OCI-LY3 (cell line): Measurements from ENCODE around the gene RPS10.

Source experiments
- H2AFZ ChIP-seq: fragments of 200-600, 300-600 bp; shearing (Covaris generic); 2 replicates; pipeline ENCODE4 v1.6.0; 2014; ENCODE audit warnings: antibody characterized with exemption, low read depth, low read length
- H3K27ac ChIP-seq: fragments of 200-600, 300-600 bp; sonication (generic); 2 replicates; pipeline ENCODE4 v1.5.1; 2014; ENCODE audit warnings: mild to moderate bottlenecking, low read length, moderate library complexity, mixed read lengths
- H3K27me3 ChIP-seq: fragments of 200-600, 300-600 bp; sonication (generic); 2 replicates; pipeline ENCODE4 v1.6.1; 2014; ENCODE audit warnings: low read depth, low read length, mixed read lengths
- H3K36me3 ChIP-seq: fragments of 200-600, 300-600 bp; sonication (generic); replicated peaks from 2 replicates; pipeline ENCODE3; 2014; ENCODE audit warnings: low read depth, low read length, mixed read lengths
- H3K4me1 ChIP-seq: fragments of 300-600, 200-600 bp; sonication (generic); 2 replicates; pipeline ENCODE4 v1.6.1; 2014; ENCODE audit warnings: low read length, mixed read lengths
- H3K4me2 ChIP-seq: fragments of 200-600, 300-600 bp; sonication (generic); 2 replicates; pipeline ENCODE4 v1.6.1; 2014; ENCODE audit warnings: low read length, mixed read lengths
- H3K4me3 ChIP-seq: fragments of 300-600, 200-600 bp; sonication (generic); 2 replicates; pipeline ENCODE4 v1.5.1; 2014; ENCODE audit warnings: antibody characterized with exemption, mild to moderate bottlenecking, low read length, moderate library complexity
- H3K79me2 ChIP-seq: fragments of 300-600, 200-600 bp; shearing (Covaris generic); 2 replicates; pipeline ENCODE4 v1.6.1; 2014; ENCODE audit warnings: mild to moderate bottlenecking, low read length, mixed read lengths
- H3K9ac ChIP-seq: fragments of 300-600, 200-600 bp; shearing (Covaris generic); 2 replicates; pipeline ENCODE4 v1.6.0; 2014; ENCODE audit warnings: mild to moderate bottlenecking, low read length, moderate library complexity
- H3K9me3 ChIP-seq: fragments of 200-600, 300-600 bp; shearing (Covaris generic); 2 replicates; pipeline ENCODE4 v1.6.1; 2014; ENCODE audit warnings: low read length, mixed read lengths; ENCODE audit not compliant: insufficient read depth
- H4K20me1 ChIP-seq: fragments of 200-600, 300-600 bp; sonication (generic); 2 replicates; pipeline ENCODE4 v1.6.1; 2016; ENCODE audit warnings: low read length, mixed read lengths; ENCODE audit not compliant: insufficient read depth
- CTCF ChIP-seq: fragments of 200-600, 300-600 bp; sonication (generic); IDR thresholded peaks from 2 replicates; pipeline ENCODE4 v1.5.1; 2014; ENCODE audit warnings: antibody characterized with exemption, low read length, low read depth
- EZH2phosphoT487 ChIP-seq: fragments of 200-600 bp; shearing (Covaris generic); IDR thresholded peaks from 2 replicates; pipeline ENCODE4 v1.6.1; 2018; ENCODE audit warnings: antibody characterized with exemption, mixed run types, low read depth

RPS10 gene

DNA sequence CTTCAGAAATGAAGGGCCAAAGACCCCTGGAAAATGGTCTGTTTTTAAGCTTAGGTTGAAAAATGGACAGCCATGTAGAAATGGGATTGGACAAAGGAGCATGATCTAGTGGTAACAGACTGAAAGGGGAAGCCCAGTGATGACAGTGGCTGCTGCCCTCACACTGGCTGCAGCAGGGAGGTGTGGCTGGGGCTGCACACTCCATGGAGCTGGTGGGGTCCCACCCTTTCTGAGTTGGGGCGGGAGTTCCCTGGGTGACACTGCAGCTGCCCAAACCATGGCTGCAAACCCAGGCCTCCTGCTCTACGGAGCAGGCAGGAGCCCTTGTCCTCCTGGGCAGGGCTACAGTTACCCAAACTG, 31.5 kb upstream of the RPS10 start:
- Histone ChIP-seq H3K27ac (no peak overlapping the region), H2AFZ (no peak overlapping the region)

GRCh38 chr6:34455831-34456230, 30.0 kb upstream of the RPS10 start:
- Histone ChIP-seq H3K79me2 (no peaks in the 10 kb centered on the region), H3K4me3 (no peak overlapping the region), H3K27me3 (no peaks in the 10 kb centered on the region), H3K36me3 (no peaks in the 10 kb centered on the region), H4K20me1 (no peaks in the 10 kb centered on the region), H3K27ac (no peak overlapping the region), H3K4me2 (no peak overlapping the region), H3K9me3 (no peaks in the 10 kb centered on the region), H3K4me1 (no peaks in the 10 kb centered on the region), H3K9ac (no peak overlapping the region), H2AFZ (no peak overlapping the region)
- TF ChIP-seq CTCF (no peak), EZH2phosphoT487 (no peak)

More for the DNA sequence above, 31.5 kb upstream of the RPS10 start:
- H4K20me1 ChIP-seq: no peaks in the 10 kb centered on the region
- H3K4me1 ChIP-seq: no peaks in the 10 kb centered on the region
- H3K9ac ChIP-seq: no peak overlapping the region
- H3K4me2 ChIP-seq: no peak overlapping the region
- TF ChIP-seq CTCF (no peak), EZH2phosphoT487 (no peak)
- H3K4me3 ChIP-seq: no peak overlapping the region
- H3K9me3 ChIP-seq: no peaks in the 10 kb centered on the region
- no peaks in the 10 kb centered on the region for H3K27me3 ChIP-seq
- H3K36me3 ChIP-seq: no peaks in the 10 kb centered on the region
- H3K79me2 ChIP-seq: no peaks in the 10 kb centered on the region

GRCh38 chr6:34451192-34451591, 25.3 kb upstream of the RPS10 start:
- Histone ChIP-seq H3K4me2 (no peak overlapping the region), H3K27me3 (no peaks in the 10 kb centered on the region), H3K36me3 (no peaks in the 10 kb centered on the region), H3K4me3 (no peak overlapping the region), H3K9me3 (no peaks in the 10 kb centered on the region), H4K20me1 (no peaks in the 10 kb centered on the region), H3K27ac (no peak overlapping the region), H2AFZ (no peak overlapping the region), H3K79me2 (no peaks in the 10 kb centered on the region), H3K9ac (no peak overlapping the region), H3K4me1 (no peaks in the 10 kb centered on the region)
- TF ChIP-seq CTCF (no peak), EZH2phosphoT487 (no peak)

DNA sequence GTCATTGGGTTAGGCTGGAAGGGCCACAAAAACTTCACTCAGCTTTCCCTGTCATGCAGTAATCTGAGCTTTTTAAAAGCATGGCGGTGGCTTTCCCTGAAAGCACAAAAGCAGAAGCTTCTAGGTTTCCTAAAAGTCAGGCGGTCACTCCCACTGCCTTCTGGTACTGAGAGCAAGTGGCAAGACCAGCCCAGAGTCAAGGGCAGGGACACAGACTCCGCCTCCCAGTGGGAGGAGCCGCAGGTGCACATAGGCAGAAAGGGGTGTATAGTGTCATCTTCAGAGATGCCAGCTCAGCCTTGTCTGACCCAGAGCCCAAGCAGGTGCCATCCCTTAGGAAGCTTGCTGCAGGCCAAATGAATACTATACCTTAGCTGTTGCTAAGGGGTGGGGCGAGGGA, 22.0 kb upstream of the RPS10 start:
- Histone ChIP-seq H4K20me1 (no peaks in the 10 kb centered on the region), H3K36me3 (no peaks in the 10 kb centered on the region), H2AFZ (no peak overlapping the region), H3K4me2 (no peak overlapping the region), H3K9me3 (no peaks in the 10 kb centered on the region), H3K79me2 (no peaks in the 10 kb centered on the region), H3K4me3 (no peak overlapping the region), H3K9ac (no peak overlapping the region), H3K27me3 (no peaks in the 10 kb centered on the region), H3K4me1 (no peaks in the 10 kb centered on the region), H3K27ac (no peak overlapping the region)
- TF ChIP-seq EZH2phosphoT487 (no peak), CTCF (no peak)
